Left hindlimb (tissue), 1 donor: Measurements from ENCODE around the gene ROR1.

Experiments used
- DNase-seq: peaks from one replicate; pipeline ENCODE4 v3.0.0-alpha.2; 2018

The ROR1 gene

GRCh38 chr1:63861052-63861691, 87.4 kb downstream of the ROR1 start:
- DNase-seq, result no peak

GRCh38 chr1:63863145-63863544, 89.3 kb downstream of the ROR1 start:
- no peak for DNase-seq

- no peak for DNase-seq
Measured at GRCh38 chr1:63864224-63864641, 90.4 kb downstream of the ROR1 start.

GRCh38 chr1:63865561-63865960, 91.7 kb downstream of the ROR1 start:
- no peak for DNase-seq

- no peak for DNase-seq
Measured at GRCh38 chr1:63866084-63866483, 92.3 kb downstream of the ROR1 start.

GRCh38 chr1:63867429-63868176, 93.8 kb downstream of the ROR1 start:
- DNase-seq, result no peak

- DNase-seq, result no peak
Measured at GRCh38 chr1:63868268-63868781, 94.5 kb downstream of the ROR1 start.

- no peak for DNase-seq
Measured at GRCh38 chr1:63870152-63870551, 96.3 kb downstream of the ROR1 start.

GRCh38 chr1:63871463-63871862, 97.6 kb downstream of the ROR1 start:
- no peak for DNase-seq

- no peak for DNase-seq
Measured at GRCh38 chr1:63873751-63874150, 99.9 kb downstream of the ROR1 start.

- no peak for DNase-seq
Measured at GRCh38 chr1:63874278-63874880, 100.6 kb downstream of the ROR1 start.

GRCh38 chr1:63875636-63876035, 101.8 kb downstream of the ROR1 start:
- no peak for DNase-seq

GRCh38 chr1:63877021-63877767, 103.4 kb downstream of the ROR1 start:
- DNase-seq, result no peak

GRCh38 chr1:63877816-63878215, 104.0 kb downstream of the ROR1 start:
- no peak for DNase-seq

GRCh38 chr1:63878932-63879331, 105.1 kb downstream of the ROR1 start:
- no peak for DNase-seq

- no peak for DNase-seq
Measured at GRCh38 chr1:63880958-63881576, 107.2 kb downstream of the ROR1 start.

- no peak for DNase-seq
Measured at GRCh38 chr1:63882048-63882704, 108.4 kb downstream of the ROR1 start.

GRCh38 chr1:63883494-63884235, 109.8 kb downstream of the ROR1 start:
- no peak for DNase-seq

- no peak for DNase-seq
Measured at GRCh38 chr1:63884486-63884885, 110.7 kb downstream of the ROR1 start.

- no peak for DNase-seq
Measured at GRCh38 chr1:63885899-63886298, 112.1 kb downstream of the ROR1 start.

- no peak for DNase-seq
Measured at GRCh38 chr1:63886340-63886739, 112.5 kb downstream of the ROR1 start.
